PC-3 (cell line): ENCODE measurements around the gene YWHAH.
A peak's percentile ranks its signal among the peaks of the same experiment; 100 is the strongest.

Source experiments
- CTCF ChIP-seq: fragments of 300-600 bp; sonication (generic); conservative IDR thresholded peaks from 2 replicates; pipeline ENCODE4 v1.5.1; 2017; ENCODE audit warnings: antibody characterized with exemption, low read depth, mild to moderate bottlenecking, low read length
- EZH2 ChIP-seq: fragments of 300-600 bp; sonication (generic); IDR thresholded peaks from one replicate; pipeline ENCODE4 v1.6.1; 2017; ENCODE audit warnings: antibody characterized with exemption, mild to moderate bottlenecking, low read length; ENCODE audit not compliant: unreplicated experiment

GRCh38 chr22:31977141-31977841, 33.0 kb downstream of the YWHAH start:
- TF ChIP-seq CTCF (peak; percentile 80), EZH2 (no peak)
